HL-60 (cell line): ENCODE results near the gene IQGAP2.

Experiments
- DNase-seq, 2 experiments: peaks; one replicate each; pipeline ENCODE4 v3.0.0-alpha.2; 2010 to 2020; ENCODE audit warnings: low read depth in 1 of 2, low spot score in 1 of 2
- H3K27ac ChIP-seq: fragments of 250-450 bp; sonication (Bioruptor Pico); replicated peaks from 2 replicates; pipeline ENCODE4 v1.5.1; 2020; ENCODE audit warnings: mild to moderate bottlenecking, moderate library complexity
- H3K27me3 ChIP-seq: fragments of 250-450 bp; sonication (Bioruptor Pico); 2 replicates; pipeline ENCODE4 v1.5.1; 2021; ENCODE audit warnings: mild to moderate bottlenecking, moderate library complexity; ENCODE audit not compliant: insufficient read depth, poor library complexity, severe bottlenecking
- H3K4me3 ChIP-seq: replicated peaks from 2 replicates; pipeline ENCODE4 v1.5.1; 2011; ENCODE audit warnings: mild to moderate bottlenecking, control low read depth, low read length; ENCODE audit not compliant: insufficient read depth
- CTCF ChIP-seq: IDR thresholded peaks from one replicate; pipeline ENCODE4 v1.5.1; 2011; ENCODE audit warnings: low read length, control low read depth, inconsistent platforms; ENCODE audit not compliant: insufficient read depth
- GABPA ChIP-seq: IDR thresholded peaks from 2 replicates; pipeline ENCODE4 v1.6.1; 2012; ENCODE audit warnings: low read depth
- POLR2AphosphoS5 ChIP-seq: IDR thresholded peaks from 2 replicates; pipeline ENCODE4 v1.6.1; 2012; ENCODE audit warnings: low read depth
- REST ChIP-seq: IDR thresholded peaks from 2 replicates; pipeline ENCODE4 v1.6.1; 2012; ENCODE audit warnings: low read depth; ENCODE audit not compliant: insufficient replicate concordance
- SPI1 ChIP-seq: IDR thresholded peaks from 2 replicates; pipeline ENCODE4 v1.6.1; 2012; ENCODE audit warnings: low read depth, mild to moderate bottlenecking, borderline replicate concordance

Gene IQGAP2

GRCh38 chr5:76579166-76579937 lies 176.3 kb downstream of the IQGAP2 start:
- H3K27ac ChIP-seq, result no peak overlapping the region
- TF ChIP-seq POLR2AphosphoS5, result no peak
- TF ChIP-seq REST, result no peak
- no peak for TF ChIP-seq GABPA
- no peak for TF ChIP-seq SPI1
- no peak for TF ChIP-seq CTCF
- H3K27me3 ChIP-seq, result no peaks in the 10 kb centered on the region
- no peak for DNase-seq
- no peak overlapping the region for H3K4me3 ChIP-seq

GRCh38 chr5:76580981-76581380 lies 177.9 kb downstream of the IQGAP2 start:
- TF ChIP-seq CTCF (no peak), POLR2AphosphoS5 (no peak), GABPA (no peak)
- DNase-seq, result no peak
- H3K27me3 ChIP-seq, result no peaks in the 10 kb centered on the region
- H3K27ac ChIP-seq, result no peak overlapping the region
- no peak overlapping the region for H3K4me3 ChIP-seq

- TF ChIP-seq CTCF (no peak), REST (no peak), GABPA (no peak), POLR2AphosphoS5 (no peak), SPI1 (no peak; the same call in 1 of the 2 replicates)
- H3K4me3 ChIP-seq, result no peak overlapping the region
- H3K27ac ChIP-seq, result no peak overlapping the region
- peak in 1 of 2 experiments; percentile 1 for DNase-seq
- no peaks in the 10 kb centered on the region for H3K27me3 ChIP-seq
Measured at GRCh38 chr5:76582230-76583162, 179.4 kb downstream of the IQGAP2 start.
